HFFc6 (cell line): ENCODE results near the gene RPS6KA2. TPM values are rescaled to one million over a fixed set of nuclear protein-coding genes. Genes with fewer than 3 reads are reported as not detected.
A peak's percentile ranks its signal among the peaks of the same experiment; 100 is the strongest.

Experiments
- DNase-seq: peaks from one replicate; pipeline ENCODE4 v3.0.0-alpha.2; 2018
- H3K27ac Mint-ChIP-seq: 2 replicates; pipeline ENCODE4 v1.8.0; 2020; ENCODE audit warnings: mild to moderate bottlenecking, mixed read lengths
- H3K27me3 Mint-ChIP-seq: 2 replicates; pipeline ENCODE4 v1.8.0; 2021; ENCODE audit warnings: mild to moderate bottlenecking, moderate library complexity, mixed read lengths; ENCODE audit not compliant: insufficient read depth
- H3K36me3 Mint-ChIP-seq: 2 replicates; pipeline ENCODE4 v1.8.0; 2021; ENCODE audit warnings: low read depth, mixed read lengths
- H3K4me1 Mint-ChIP-seq: 2 replicates; pipeline ENCODE4 v1.8.0; 2020; ENCODE audit warnings: low read depth, mixed read lengths
- H3K4me3 Mint-ChIP-seq: 2 replicates; pipeline ENCODE4 v1.8.0; 2020; ENCODE audit warnings: mild to moderate bottlenecking, moderate library complexity, mixed read lengths
- H3K9me3 Mint-ChIP-seq: 2 replicates; pipeline ENCODE4 v1.8.0; 2020; ENCODE audit warnings: mild to moderate bottlenecking, mixed read lengths
- CTCF ChIP-seq: fragments of 200-600 bp; sonication (generic); IDR thresholded peaks from 2 replicates; pipeline ENCODE4 v1.5.0; 2021; ENCODE audit warnings: antibody characterized with exemption, mild to moderate bottlenecking
- total RNA-seq, 6 experiments: library from RNA; stranded (reverse); fragmentation: NEBNext Ultra II Directional; extraction: Animal tissue kit (Norgen Biotek cat#: 25700); gene quantifications; 2 replicates in 1 of 6; 3 replicates in 5 of 6; pipeline ENCODE4 v1.2.3, GENCODE V29; 2021

RPS6KA2 gene
- total RNA-seq, 6 experiments from 2014 or later = 10.1 to 13.9 (median 11.9) TPM

- peaks cover 35% of the 10 kb centered on the region for H3K4me1 Mint-ChIP-seq
- no peaks in the 10 kb centered on the region for H3K36me3 Mint-ChIP-seq
- peak overlapping the region; percentile 19; the same call in 1 of the 2 replicates for H3K4me3 Mint-ChIP-seq
- no peak for TF ChIP-seq CTCF
- no peaks in the 10 kb centered on the region for H3K9me3 Mint-ChIP-seq
- no peaks in the 10 kb centered on the region for H3K27me3 Mint-ChIP-seq
- DNase-seq = no peak
- no peak overlapping the region for H3K27ac Mint-ChIP-seq
Measured at GRCh38 chr6:166589337-166589731, 37.7 kb downstream of the RPS6KA2 start.

GRCh38 chr6:166588691-166589336 lies 38.2 kb downstream of the RPS6KA2 start:
- Mint-ChIP-seq H3K4me1 (peaks cover 39% of the 10 kb centered on the region), H3K27ac (no peak overlapping the region), H3K4me3 (peak overlapping the region; percentile 19; the same call in 1 of the 2 replicates), H3K36me3 (no peaks in the 10 kb centered on the region), H3K9me3 (no peaks in the 10 kb centered on the region), H3K27me3 (no peaks in the 10 kb centered on the region)
- no peak for TF ChIP-seq CTCF
- peak; percentile 12 for DNase-seq

GRCh38 chr6:166587631-166588413 lies 39.2 kb downstream of the RPS6KA2 start:
- no peak overlapping the region for H3K27ac Mint-ChIP-seq
- peaks cover 37% of the 10 kb centered on the region for H3K4me1 Mint-ChIP-seq
- H3K27me3 Mint-ChIP-seq = no peaks in the 10 kb centered on the region
- no peaks in the 10 kb centered on the region for H3K36me3 Mint-ChIP-seq
- no peak overlapping the region for H3K4me3 Mint-ChIP-seq
- DNase-seq = no peak
- H3K9me3 Mint-ChIP-seq = no peaks in the 10 kb centered on the region
- no peak for TF ChIP-seq CTCF

GRCh38 chr6:166586424-166587156 lies 40.5 kb downstream of the RPS6KA2 start, which contains the start of gene RAMACL:
RAMACL (minus strand) TSS chr6:166586678; CDS start chr6:166586477, 201 bp downstream.
- H3K27me3 Mint-ChIP-seq = no peaks in the 10 kb centered on the region
- no peaks in the 10 kb centered on the region for H3K9me3 Mint-ChIP-seq
- TF ChIP-seq CTCF = no peak
- no peak within 1 kb of the TSS for H3K4me3 Mint-ChIP-seq
- no peak within 1 kb of the TSS for H3K27ac Mint-ChIP-seq
- DNase-seq = no peak
- peaks cover 39% of the 10 kb centered on the region for H3K4me1 Mint-ChIP-seq
- H3K36me3 Mint-ChIP-seq = no peaks in the 10 kb centered on the region

- Mint-ChIP-seq H3K9me3 (no peaks in the 10 kb centered on the region), H3K36me3 (no peaks in the 10 kb centered on the region), H3K4me3 (peak overlapping the region; percentile 75), H3K27me3 (no peaks in the 10 kb centered on the region), H3K4me1 (peaks cover 36% of the 10 kb centered on the region), H3K27ac (peak overlapping the region; percentile 79)
- no peak for TF ChIP-seq CTCF
- peak; percentile 73 for DNase-seq
Measured at GRCh38 chr6:166584853-166585429, 42.1 kb downstream of the RPS6KA2 start.
